ENCODE data around the gene STMP1.

- TF ChIP-seq TAF1 (IDR thresholded peaks at IDR 0.05; ENCODE audit: borderline replicate concordance, insufficient read depth, low read length) (no peak), POLR2AphosphoS5 (IDR thresholded peaks at IDR 0.05; ENCODE audit: low read depth, low read length) (no peak), REST (IDR thresholded peaks at IDR 0.05; ENCODE audit: insufficient read depth in 1 of 2, low read depth in 2 of 2, low read length in 2 of 2) (no peak), FOXP2 (optimal IDR thresholded peaks at IDR 0.05; ENCODE audit: borderline replicate concordance, extremely low read depth, extremely low read length, insufficient read depth) (no peak), SIN3A (IDR thresholded peaks at IDR 0.05; ENCODE audit: borderline replicate concordance, insufficient read depth, low read length) (no peak)
These were observed 48.3 kb downstream of the STMP1 start for GRCh38 chr7:135710417-135711138.

All from PFSK-1 (cell line).